Left renal cortex interstitium (tissue), 4 donors: ENCODE results near the gene FOXD4. TPM values are rescaled to one million over a fixed set of nuclear protein-coding genes. Genes with fewer than 3 reads are reported as not detected.
"Not testable (repeated sequence)": the region's sequence is repeated elsewhere in the genome, so short reads cannot be mapped to it uniquely, and the experiment has no call there.

Experiments
- DNase-seq, 4 donors: peaks; one replicate each; pipeline ENCODE4 v3.0.0-alpha.2; 2013; ENCODE audit warnings: low read depth in 4 of 4, low spot score in 2 of 4, missing footprints in 1 of 4
- polyA plus RNA-seq, 4 donors: library from polyadenylated mRNA; unstranded; fragments of 120-200 nt; gene quantifications; one replicate each; pipeline ENCODE4 v1.2.1, GENCODE V29; 2013; ENCODE audit not compliant: insufficient read length in 4 of 4

The FOXD4 gene
- polyA plus RNA-seq = under 1 TPM; 0.11 to 0.96 (median 0.51) TPM

DNA sequence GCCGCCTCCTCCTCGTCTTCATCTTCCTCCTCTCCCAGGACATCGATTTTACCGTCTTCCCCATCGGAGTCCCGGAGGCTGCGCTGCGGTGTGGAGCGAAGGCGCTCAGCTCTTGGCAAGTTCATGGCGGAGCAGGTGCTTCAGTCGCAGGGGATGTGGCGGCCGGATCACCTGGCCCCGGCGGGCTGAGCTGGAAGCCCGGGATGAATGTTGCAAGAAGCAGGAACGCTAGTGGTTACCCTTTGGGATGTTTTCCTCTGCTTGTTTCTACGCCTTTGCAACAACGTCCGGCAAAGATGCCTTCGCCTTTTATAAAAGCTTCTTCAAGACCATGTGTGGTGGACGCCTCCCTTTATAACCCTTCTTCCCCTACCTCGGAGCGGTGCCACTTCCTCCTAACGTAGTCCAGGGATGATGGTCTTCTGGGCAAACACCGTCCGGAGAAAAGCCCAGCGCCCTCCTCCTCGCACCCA lies at the start of gene FOXD4:
Gene FOXD4 (minus strand): TSS at position 423 of the 473 bp plus-strand sequence. CDS start 298 bp downstream, at position 125.
- DNase-seq = not testable (repeated sequence)

- DNase-seq = not testable (repeated sequence)
Measured at GRCh38 chr9:159871-160270, 41.7 kb upstream of the FOXD4 start.

GRCh38 chr9:151173-151572 lies 33.0 kb upstream of the FOXD4 start:
- DNase-seq = not testable (repeated sequence)

DNA sequence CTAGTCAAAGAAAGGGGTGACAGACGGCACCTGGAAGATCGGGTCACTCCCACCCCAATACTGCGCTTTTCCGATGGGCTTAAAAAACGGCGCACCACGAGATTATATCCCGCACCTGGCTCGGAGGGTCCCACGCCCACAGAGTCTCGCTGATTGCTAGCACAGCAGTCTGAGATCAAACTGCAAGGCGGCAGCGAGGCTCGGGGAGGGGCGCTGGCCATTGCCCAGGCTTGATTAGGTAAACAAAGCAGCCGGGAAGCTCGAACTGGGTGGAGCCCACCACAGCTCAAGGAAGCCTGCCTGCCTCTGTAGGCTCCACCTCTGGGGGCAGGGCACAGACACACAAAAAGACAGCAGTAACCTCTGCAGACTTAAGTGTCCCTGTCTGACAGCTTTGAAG lies 21.7 kb upstream of the FOXD4 start:
- DNase-seq = not testable (repeated sequence)

- not testable (repeated sequence) for DNase-seq
Measured at GRCh38 chr9:117144-117994, 848 bp downstream of the FOXD4 start.

- not testable (repeated sequence) for DNase-seq
Measured at GRCh38 chr9:116239-117077, 1.8 kb downstream of the FOXD4 start.

GRCh38 chr9:115118-115451 lies 3.1 kb downstream of the FOXD4 start:
- DNase-seq = not testable (repeated sequence)

DNA sequence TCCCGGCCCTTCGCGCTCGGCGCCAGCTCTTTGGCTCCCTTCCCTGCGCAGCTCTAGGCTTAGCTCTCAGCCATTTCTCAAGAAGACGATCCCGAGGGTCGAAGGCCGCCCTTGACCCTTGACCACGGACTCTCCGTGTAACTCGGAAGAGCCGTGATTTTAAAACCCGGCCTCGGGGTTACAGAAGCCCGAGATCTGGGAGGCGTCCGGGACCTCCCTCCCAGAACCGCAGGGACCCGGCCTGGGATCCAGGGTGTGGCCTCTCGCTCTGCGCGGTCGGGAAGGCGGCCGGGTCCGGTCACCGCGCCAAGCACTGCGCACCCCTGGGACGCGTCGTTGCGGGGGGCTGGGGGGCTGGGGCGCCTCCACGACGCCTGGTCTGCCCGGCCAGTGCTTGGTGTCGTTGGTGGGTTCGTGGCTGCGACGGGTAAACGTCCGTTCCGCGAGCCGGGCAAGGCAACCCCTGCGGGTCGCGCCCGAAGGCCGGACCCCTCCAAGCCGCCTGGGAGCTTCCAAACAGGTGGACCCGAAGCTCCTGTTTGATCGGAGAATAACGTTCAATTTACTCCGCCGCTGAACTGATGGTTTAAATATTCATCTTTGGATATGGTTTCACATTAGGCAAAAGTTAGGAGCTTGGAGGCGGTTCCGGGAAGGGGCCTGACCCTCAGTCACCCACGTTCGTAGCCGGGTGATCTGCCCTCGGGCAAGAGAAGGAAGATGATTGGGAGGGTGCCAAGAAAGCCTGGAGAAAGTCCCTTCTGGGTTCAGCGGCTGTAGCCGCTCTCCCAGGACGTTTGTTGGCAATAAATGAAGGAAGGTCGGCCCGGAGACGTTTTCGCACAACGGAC lies 3.7 kb downstream of the FOXD4 start:
- not testable (repeated sequence) for DNase-seq

DNA sequence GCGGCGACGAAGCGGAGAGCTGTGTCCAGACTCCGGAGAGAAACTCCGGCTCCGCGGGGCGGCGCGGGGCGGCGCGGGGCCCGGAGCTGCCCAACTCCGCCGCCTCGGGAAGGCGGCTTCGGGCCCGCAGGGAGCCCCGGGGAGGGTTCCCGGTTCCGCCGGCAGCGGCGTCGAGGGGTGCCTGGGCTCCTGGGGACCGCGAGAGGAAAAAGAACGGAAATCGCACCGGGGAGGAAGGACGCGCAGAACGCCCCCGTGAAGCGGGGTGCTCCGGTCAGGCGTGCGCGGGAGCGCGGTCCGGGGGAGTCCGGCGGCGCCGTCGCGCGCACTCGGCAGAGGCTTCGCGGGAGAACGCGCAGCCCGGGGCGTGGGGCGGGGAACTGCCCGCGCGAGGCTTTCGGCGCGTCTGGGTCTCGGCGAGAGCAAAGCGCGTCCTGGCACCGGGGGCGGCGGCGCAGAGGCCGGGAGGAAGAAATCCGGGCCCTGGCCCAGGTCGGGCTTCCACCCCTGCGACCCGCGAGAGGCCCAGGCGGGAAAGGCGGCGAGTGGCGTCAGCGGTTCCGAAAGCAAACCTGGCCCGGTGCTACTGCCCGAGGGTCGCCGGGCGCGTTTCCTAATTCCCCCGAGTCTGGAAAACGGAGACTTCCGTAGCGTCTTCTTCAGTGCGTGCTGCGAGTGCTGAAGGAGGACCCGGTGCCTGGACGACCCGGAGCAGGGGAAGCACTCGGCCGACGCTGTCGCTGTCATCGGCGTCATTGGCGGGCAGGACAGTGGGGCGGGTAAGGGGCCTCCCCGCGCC lies 4.5 kb downstream of the FOXD4 start:
- peak in 1 of 4 donors; percentile 38 for DNase-seq

DNA sequence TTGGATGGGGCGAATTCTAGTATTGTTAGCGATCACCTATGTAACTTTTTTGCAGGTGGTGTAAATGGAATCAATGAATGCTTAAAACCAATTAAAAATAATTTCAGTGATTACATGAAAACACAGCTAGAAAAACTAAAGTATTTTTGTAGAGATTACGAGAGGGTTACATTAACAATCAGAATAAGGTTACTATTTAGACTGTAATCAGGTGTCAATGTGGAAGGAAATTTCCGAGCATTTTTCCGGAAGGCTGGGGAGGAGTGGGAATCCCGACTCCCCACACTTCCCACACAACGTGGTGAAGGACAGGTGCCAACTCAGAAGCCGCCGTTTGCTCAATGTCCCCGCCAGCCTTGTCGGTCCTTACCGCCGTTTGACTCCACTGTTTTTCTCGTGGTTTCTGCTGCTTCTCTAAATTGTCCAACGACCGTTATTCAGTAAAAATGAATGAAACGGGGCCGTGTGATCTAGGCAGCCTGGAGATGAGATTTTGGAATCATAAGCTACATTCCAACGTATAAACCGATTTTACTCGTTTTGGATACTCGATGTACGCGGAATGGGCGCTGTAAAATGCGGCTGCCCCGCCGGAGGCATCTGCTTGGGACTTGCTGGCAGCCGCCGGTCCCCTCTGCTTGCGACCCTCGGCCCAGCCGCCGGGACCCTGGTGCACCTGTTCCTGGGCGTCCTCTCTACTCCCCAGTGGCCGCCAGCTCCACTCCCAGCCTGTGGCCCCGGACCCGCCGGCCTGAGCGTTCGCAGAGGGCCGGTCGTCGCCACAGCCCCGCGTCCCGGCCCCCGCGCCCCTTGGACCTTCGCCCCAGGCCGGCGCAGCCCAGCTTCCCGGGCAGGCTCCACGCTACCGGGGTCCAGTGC lies 5.4 kb downstream of the FOXD4 start:
- peak in 1 of 4 donors; percentile 29 for DNase-seq

DNA sequence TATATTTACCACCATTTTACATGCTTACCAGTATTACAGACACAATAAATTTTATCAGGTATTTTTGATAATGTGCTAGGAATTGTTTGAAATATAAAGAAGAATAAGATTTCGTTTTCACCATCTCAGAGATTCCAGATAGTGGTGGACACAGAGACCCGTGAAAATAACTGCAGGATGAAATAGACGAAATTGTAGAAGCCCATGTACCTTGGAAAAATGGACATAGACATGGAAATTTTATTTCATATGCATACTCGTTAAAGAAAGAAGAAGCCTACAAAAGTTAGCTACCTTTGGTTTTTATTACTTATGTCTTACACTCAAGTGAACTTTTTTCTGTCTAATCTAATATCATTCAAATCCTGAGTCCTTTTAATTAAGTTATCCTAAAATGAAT lies 7.5 kb downstream of the FOXD4 start:
- DNase-seq = not testable (repeated sequence)

DNA sequence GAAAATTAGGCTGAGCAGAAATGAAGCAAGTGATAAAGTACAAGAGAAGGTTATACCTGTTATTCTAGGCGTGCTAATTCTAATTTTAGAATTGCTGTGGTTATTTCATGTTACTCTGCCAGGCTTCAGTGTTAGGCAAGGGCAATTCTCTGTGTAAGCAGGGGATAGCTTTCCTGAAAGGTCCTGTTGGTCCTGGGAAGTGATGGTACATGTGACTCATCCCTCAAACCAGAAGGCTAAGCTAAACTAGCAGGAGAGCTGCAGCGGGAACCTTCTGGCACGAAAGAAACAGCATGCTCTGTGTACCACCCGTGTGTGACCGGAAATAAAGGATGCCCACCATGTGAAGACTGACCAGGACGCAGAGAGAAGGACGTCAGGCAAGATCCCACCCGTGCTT lies 8.7 kb downstream of the FOXD4 start:
- not testable (repeated sequence) for DNase-seq

DNA sequence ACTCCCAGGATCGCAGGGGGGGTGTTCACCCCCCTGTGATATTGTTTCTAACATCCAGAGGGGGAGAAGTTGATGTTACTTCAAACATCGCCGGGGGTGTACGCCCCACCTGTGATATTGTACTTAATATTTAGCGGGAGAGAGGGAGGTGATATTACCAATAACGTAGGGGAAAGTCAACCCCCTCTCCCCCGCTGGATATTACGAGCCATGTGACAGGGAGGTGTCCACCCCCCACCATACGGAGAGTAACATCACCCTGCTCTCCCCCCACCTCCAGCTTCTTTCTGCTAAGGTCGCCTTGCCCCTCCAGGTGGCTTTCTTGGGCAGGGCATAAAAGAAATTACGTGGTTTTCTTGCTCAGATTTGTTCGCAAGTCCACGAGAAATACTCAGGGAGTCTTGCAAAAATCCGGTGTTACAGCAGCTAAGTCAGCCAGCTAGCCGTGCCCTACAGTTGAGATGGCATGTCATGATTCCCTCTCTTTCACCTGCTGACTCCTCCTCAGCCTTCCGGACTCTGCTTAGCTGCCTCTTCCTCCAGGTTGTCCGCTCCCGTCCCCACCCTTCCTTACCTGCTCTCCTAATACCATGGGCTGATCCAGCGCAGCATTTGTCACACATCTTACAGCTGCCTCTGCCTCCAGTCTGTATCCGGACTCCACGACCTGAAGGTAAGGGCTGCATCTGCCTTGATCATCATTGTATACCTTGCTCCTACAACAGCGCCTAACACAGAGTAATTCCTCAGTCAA lies 9.3 kb downstream of the FOXD4 start:
- not testable (repeated sequence) for DNase-seq

DNA sequence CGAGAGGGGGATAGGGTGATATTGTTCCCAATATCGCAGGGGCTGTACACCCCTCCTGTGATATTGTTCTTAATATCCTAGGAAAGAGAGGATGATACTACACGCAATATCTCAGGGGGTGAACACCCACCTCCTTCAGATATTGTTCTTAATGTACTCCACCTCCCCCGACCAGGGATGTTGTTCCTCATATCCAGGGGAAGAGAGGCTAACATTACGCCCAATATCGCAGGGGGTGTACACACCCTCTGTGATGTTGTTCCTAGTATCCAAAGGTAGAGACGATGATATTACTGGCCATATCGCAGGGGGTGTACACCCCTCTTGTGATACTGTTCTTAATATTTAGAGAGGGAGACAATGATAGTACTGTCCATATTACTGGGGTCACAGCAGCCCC lies 12.2 kb downstream of the FOXD4 start:
- not testable (repeated sequence) for DNase-seq

DNA sequence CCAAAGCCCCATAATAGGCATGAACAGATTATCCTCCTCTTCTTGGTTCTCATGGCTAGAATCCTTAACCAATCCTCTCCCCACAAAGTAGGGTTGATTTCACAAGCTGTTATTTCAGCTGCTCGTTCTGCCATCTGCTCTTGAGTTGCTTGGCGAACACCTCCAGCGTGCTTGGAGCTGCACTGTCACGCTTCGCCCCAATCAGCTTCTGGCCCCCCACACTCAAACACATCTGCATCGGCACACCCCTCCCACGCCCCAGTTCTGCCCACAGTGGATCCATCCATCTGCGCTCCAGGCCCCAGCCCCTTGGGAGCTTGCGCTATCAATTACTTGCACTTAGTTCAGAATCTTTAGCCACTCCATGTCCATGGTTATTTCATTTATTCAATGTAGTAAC lies 17.8 kb downstream of the FOXD4 start:
- not testable (repeated sequence) for DNase-seq

- DNase-seq = not testable (repeated sequence)
Measured at GRCh38 chr9:99867-100266, 18.4 kb downstream of the FOXD4 start.

GRCh38 chr9:98775-99174 lies 19.4 kb downstream of the FOXD4 start:
- DNase-seq = not testable (repeated sequence)

DNA sequence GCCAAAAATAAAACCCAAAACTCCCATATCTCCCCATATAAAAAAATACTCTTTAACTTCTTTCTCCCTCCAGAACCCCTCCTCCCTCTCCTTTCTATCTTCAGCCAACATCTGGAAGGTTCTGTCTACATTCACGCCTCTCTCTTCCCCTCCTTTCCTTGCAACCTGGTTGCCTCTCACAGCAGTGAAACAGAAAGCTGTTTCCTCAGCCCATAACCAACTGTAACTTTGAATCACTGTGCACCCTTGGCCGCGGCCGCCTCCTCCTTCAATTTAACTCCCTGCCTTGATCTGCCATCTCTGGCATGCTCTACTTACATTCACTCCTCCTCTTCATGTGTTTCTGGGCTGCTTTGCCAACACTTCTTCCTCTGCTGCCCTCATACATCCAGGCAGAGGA lies 23.2 kb downstream of the FOXD4 start:
- DNase-seq = not testable (repeated sequence)
